TTC549 (cell line): ENCODE results near the gene ISYNA1.

Source experiments
- FAIRE-seq: peaks from 2 replicates; lab custom pipeline; 2012; peaks lifted over from hg19 to GRCh38; lab: Jason Lieb, UNC

Gene ISYNA1

GRCh38 chr19:18437491-18438330, at the start of gene ISYNA1:
Gene ISYNA1, minus strand, starts transcription at chr19:18438133. Its CDS starts 154 bp downstream, at chr19:18437979.
- no peak for FAIRE-seq

GRCh38 chr19:18486746-18487145, 48.8 kb upstream of the ISYNA1 start:
- FAIRE-seq = no peak

- FAIRE-seq = no peak
These were observed 47.1 kb upstream of the ISYNA1 start for GRCh38 chr19:18484992-18485391.

- no peak for FAIRE-seq
These were observed 45.4 kb upstream of the ISYNA1 start for GRCh38 chr19:18483119-18483890.

- no peak for FAIRE-seq
These were observed 43.7 kb upstream of the ISYNA1 start for GRCh38 chr19:18481505-18482222.

- FAIRE-seq = no peak
These were observed 42.2 kb upstream of the ISYNA1 start for GRCh38 chr19:18480006-18480691.

GRCh38 chr19:18478545-18479311, 40.8 kb upstream of the ISYNA1 start:
- FAIRE-seq = no peak

- no peak for FAIRE-seq
These were observed 40.0 kb upstream of the ISYNA1 start for GRCh38 chr19:18477974-18478373.

- FAIRE-seq = no peak
These were observed 39.3 kb upstream of the ISYNA1 start for GRCh38 chr19:18477042-18477779.

GRCh38 chr19:18476507-18477041, 38.6 kb upstream of the ISYNA1 start:
- no peak for FAIRE-seq

GRCh38 chr19:18475762-18476331, 37.9 kb upstream of the ISYNA1 start:
- FAIRE-seq = no peak

- FAIRE-seq = no peak
These were observed 37.1 kb upstream of the ISYNA1 start for GRCh38 chr19:18475004-18475453.

- FAIRE-seq = no peak
These were observed 36.5 kb upstream of the ISYNA1 start for GRCh38 chr19:18474366-18474887.

GRCh38 chr19:18473706-18474087, 35.8 kb upstream of the ISYNA1 start:
- no peak for FAIRE-seq

- FAIRE-seq = no peak
These were observed 35.2 kb upstream of the ISYNA1 start for GRCh38 chr19:18473003-18473705.

- FAIRE-seq = no peak
These were observed 32.9 kb upstream of the ISYNA1 start for GRCh38 chr19:18470787-18471186.

GRCh38 chr19:18469069-18469846, 31.3 kb upstream of the ISYNA1 start:
- no peak for FAIRE-seq

GRCh38 chr19:18468517-18468916, 30.6 kb upstream of the ISYNA1 start:
- FAIRE-seq = no peak
